Erythroblast (primary cell): ENCODE data around the gene SHROOM1.

Source experiments
- GATA1 ChIP-seq: IDR thresholded peaks from 2 replicates; pipeline ENCODE4 v1.6.1; 2011; ENCODE audit warnings: low read depth, mild to moderate bottlenecking, control low read depth, low read length, moderate library complexity
- POLR2A ChIP-seq: IDR thresholded peaks from 2 replicates; pipeline ENCODE4 v1.6.1; 2011; ENCODE audit warnings: mild to moderate bottlenecking, low read length

- TF ChIP-seq POLR2A (no peak), GATA1 (no peak)
These were observed 10.2 kb downstream of the SHROOM1 start for GRCh38 chr5:132820162-132820754.
